ENCODE data around the gene SH3BP4. TPM values are rescaled to one million over a fixed set of nuclear protein-coding genes. Genes with fewer than 3 reads are reported as not detected.

SH3BP4 gene
- total and polyA plus RNA-seq, 2 of the 8 experiments (the other 6 are each of a cell fraction or from before 2014, with no cell fraction given) = 28.3 to 35.4 TPM

DNA sequence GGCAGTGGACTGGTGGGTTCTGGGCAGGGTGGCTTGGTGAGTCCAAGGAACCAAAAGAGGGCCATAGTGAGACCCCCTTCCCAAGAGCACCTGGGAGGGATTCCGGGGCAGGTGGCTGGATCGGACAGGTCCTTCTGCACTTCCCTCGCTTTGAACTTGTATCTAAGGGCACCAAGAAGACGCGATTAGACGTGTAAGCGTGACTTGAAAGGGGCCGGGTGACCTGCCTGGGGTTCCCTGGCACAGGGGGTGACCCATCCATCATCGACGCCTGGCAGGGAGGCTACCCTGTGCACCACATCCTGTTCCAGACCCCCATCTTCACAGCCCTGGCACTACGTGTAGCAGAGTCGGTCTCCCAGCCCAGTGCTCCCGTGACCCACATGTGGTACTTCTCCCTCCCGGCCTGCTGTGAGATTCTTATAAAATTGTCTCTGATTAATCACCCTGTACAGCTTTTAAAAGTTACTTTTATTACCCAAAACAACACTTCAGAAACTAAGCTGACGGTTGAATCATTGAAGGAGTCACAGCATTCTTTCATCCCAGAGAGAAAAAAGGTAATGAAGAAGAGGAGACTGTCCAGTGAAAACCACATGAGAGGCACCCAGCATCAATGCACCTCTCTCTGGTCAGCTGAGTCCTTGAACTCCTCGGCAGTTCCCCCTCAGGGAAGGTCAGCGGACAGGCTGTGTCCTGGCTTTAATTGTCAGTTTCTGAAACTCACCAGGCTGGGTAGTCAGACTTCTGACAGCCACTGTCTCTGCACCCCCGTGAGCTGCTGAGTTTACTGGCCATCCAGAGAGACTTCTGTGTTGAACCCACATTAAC lies 13.0 kb downstream of the SH3BP4 start (continued):
- no peak for TF ChIP-seq HDAC6 (IDR thresholded peaks at IDR 0.05; ENCODE audit: low read depth, low read length)
- TF ChIP-seq TAF7 (optimal IDR thresholded peaks at IDR 0.05; ENCODE audit: borderline replicate concordance, low read depth, low read length) = no peak
- TF ChIP-seq SRF (IDR thresholded peaks at IDR 0.05; ENCODE audit: low read depth, low read length) = no peak
- no peak for TF ChIP-seq BACH1 (IDR thresholded peaks at IDR 0.05; ENCODE audit: low read length)
